Activated CD8-positive, alpha-beta T cell treated with anti-CD3 and anti-CD28 coated beads, Interleukin-2, amount 10 ng/mL, durations not matched to agents 7 days and 5 days (primary cell): ENCODE results near the gene ZNF214. TPM values are rescaled to one million over a fixed set of nuclear protein-coding genes. Genes with fewer than 3 reads are reported as not detected.

Source experiments
- ATAC-seq: fragments of 150-1000 bp; cut with Tn5 transposase; one replicate; pipeline ENCODE4 v1.10.0; 2021; ENCODE audit warnings: moderate library complexity
- CTCF ChIA-PET: fragments of 350-600 bp; sonication (Branson Sonifier 250); formaldehyde crosslinking; loops from one replicate; lab custom pipeline; 2021; ENCODE audit warnings: antibody characterized with exemption; lab: Charles Lee
- POLR2A ChIA-PET: fragments of 350-600 bp; sonication (Branson Sonifier 250); formaldehyde crosslinking; loops from one replicate; lab custom pipeline; 2021; ENCODE audit warnings: antibody characterized with exemption; lab: Charles Lee
- DNase-seq: peaks from one replicate; pipeline ENCODE4 v3.0.0-alpha.2; 2020
- H3K27ac Mint-ChIP-seq: one replicate; pipeline ENCODE4 v1.8.0; 2021; ENCODE audit warnings: mild to moderate bottlenecking, mixed read lengths
- H3K27me3 Mint-ChIP-seq: one replicate; pipeline ENCODE4 v1.8.0; 2021; ENCODE audit warnings: low read depth, mixed read lengths
- H3K36me3 Mint-ChIP-seq: one replicate; pipeline ENCODE4 v1.8.0; 2021; ENCODE audit warnings: low read depth, mixed read lengths
- H3K4me1 Mint-ChIP-seq: one replicate; pipeline ENCODE4 v1.8.0; 2021; ENCODE audit warnings: low read depth, mixed read lengths
- H3K4me3 Mint-ChIP-seq: one replicate; pipeline ENCODE4 v1.8.0; 2021; ENCODE audit warnings: mild to moderate bottlenecking, mixed read lengths
- H3K9me3 Mint-ChIP-seq: one replicate; pipeline ENCODE4 v1.8.0; 2022; ENCODE audit warnings: mixed read lengths; ENCODE audit not compliant: insufficient read depth
- total RNA-seq, 2 experiments: library from RNA; stranded (reverse); gene quantifications; one replicate each; pipeline ENCODE4 v1.2.3, GENCODE V29; 2021

ZNF214 gene
- not detected for total RNA-seq

- H3K4me1 Mint-ChIP-seq: peaks cover 3% of the 10 kb centered on the region
- ATAC-seq: no peak
- peaks cover 34% of the 10 kb centered on the region for H3K27me3 Mint-ChIP-seq
- H3K9me3 Mint-ChIP-seq: no peaks in the 10 kb centered on the region
- CTCF ChIA-PET: no interaction called here
- no peak for DNase-seq
- POLR2A ChIA-PET: no interaction called here
- H3K4me3 Mint-ChIP-seq: peak within 1 kb of the TSS; percentile 15
- no peaks in the 10 kb centered on the region for H3K36me3 Mint-ChIP-seq
- H3K27ac Mint-ChIP-seq: no peak within 1 kb of the TSS
These were observed at the start of gene ZNF214, which contains the start of gene NLRP14 for GRCh38 chr11:7020183-7020917. TSS of gene ZNF214 (minus strand) at chr11:7020346. CDS start at chr11:7002835, 17,511 bp downstream. TSS of gene NLRP14 (plus strand) at chr11:7020479. CDS start at chr11:7038587, 18,108 bp downstream.

DNA sequence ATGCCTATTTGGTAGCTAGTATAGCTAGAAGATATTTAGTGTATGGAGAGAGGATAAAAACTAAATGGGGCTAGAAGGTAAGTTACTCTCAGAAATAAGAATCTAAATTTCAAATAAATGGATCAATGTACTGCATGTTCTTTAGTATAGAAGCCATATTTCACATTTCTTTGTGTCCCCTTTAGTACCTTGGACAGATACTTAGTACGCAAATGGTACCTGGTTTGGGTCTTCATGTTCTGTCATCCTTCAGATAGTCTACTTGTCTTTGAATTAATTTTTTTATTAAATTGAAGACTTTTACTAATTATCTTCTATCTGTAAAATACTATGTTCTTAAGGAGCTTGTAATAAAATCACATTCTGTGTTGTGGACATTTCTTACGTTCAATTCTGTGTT, 42.4 kb upstream of the ZNF214 start:
- ChIA-PET POLR2A (no interaction called here), CTCF (no interaction called here)
- Mint-ChIP-seq H3K9me3 (no peaks in the 10 kb centered on the region), H3K27ac (no peak overlapping the region), H3K4me3 (no peak overlapping the region), H3K4me1 (no peaks in the 10 kb centered on the region), H3K36me3 (no peaks in the 10 kb centered on the region), H3K27me3 (no peaks in the 10 kb centered on the region)
- ATAC-seq: no peak
- no peak for DNase-seq

DNA sequence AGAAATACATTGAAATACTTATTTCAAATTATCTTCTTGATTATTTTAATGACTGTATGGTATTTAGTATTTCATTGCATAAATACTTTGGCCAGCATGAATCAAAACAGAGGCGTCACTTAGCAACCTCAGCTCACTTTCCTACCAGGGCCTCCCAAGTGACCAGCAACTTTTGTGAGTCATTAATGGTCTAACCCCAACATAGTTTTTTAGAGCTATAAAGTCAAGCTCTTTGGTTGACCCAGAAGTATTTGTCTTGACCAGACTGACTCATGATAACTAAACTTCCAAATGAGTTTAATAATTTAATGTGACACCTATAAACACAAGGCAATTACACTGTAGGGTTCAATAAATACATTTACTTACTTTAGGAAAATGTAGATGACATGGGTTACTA, 40.7 kb upstream of the ZNF214 start:
- no peaks in the 10 kb centered on the region for H3K36me3 Mint-ChIP-seq
- ChIA-PET POLR2A (no interaction called here), CTCF (no interaction called here)
- DNase-seq: no peak
- H3K27me3 Mint-ChIP-seq: no peaks in the 10 kb centered on the region
- H3K4me1 Mint-ChIP-seq: no peaks in the 10 kb centered on the region
- no peak overlapping the region for H3K27ac Mint-ChIP-seq
- no peaks in the 10 kb centered on the region for H3K9me3 Mint-ChIP-seq
- no peak for ATAC-seq
- no peak overlapping the region for H3K4me3 Mint-ChIP-seq

- Mint-ChIP-seq H3K27me3 (no peaks in the 10 kb centered on the region), H3K4me1 (no peaks in the 10 kb centered on the region), H3K4me3 (no peak overlapping the region), H3K27ac (no peak overlapping the region), H3K36me3 (no peaks in the 10 kb centered on the region), H3K9me3 (no peaks in the 10 kb centered on the region)
- ChIA-PET POLR2A (no interaction called here), CTCF (no interaction called here)
- DNase-seq: no peak
- no peak for ATAC-seq
These were observed 37.5 kb upstream of the ZNF214 start for GRCh38 chr11:7057641-7058040.

GRCh38 chr11:7056828-7057513, 36.8 kb upstream of the ZNF214 start:
- ATAC-seq: no peak
- Mint-ChIP-seq H3K27ac (no peak overlapping the region), H3K4me3 (no peak overlapping the region), H3K9me3 (no peaks in the 10 kb centered on the region), H3K27me3 (no peaks in the 10 kb centered on the region), H3K4me1 (no peaks in the 10 kb centered on the region), H3K36me3 (no peaks in the 10 kb centered on the region)
- ChIA-PET CTCF (no interaction called here), POLR2A (no interaction called here)
- DNase-seq: no peak

GRCh38 chr11:7050191-7050590, 30.0 kb upstream of the ZNF214 start:
- H3K36me3 Mint-ChIP-seq: no peaks in the 10 kb centered on the region
- no peaks in the 10 kb centered on the region for H3K27me3 Mint-ChIP-seq
- ChIA-PET POLR2A (no interaction called here), CTCF (no interaction called here)
- no peak overlapping the region for H3K4me3 Mint-ChIP-seq
- H3K4me1 Mint-ChIP-seq: no peaks in the 10 kb centered on the region
- ATAC-seq (no peak), DNase-seq (no peak)
- H3K27ac Mint-ChIP-seq: no peak overlapping the region
- no peaks in the 10 kb centered on the region for H3K9me3 Mint-ChIP-seq

DNA sequence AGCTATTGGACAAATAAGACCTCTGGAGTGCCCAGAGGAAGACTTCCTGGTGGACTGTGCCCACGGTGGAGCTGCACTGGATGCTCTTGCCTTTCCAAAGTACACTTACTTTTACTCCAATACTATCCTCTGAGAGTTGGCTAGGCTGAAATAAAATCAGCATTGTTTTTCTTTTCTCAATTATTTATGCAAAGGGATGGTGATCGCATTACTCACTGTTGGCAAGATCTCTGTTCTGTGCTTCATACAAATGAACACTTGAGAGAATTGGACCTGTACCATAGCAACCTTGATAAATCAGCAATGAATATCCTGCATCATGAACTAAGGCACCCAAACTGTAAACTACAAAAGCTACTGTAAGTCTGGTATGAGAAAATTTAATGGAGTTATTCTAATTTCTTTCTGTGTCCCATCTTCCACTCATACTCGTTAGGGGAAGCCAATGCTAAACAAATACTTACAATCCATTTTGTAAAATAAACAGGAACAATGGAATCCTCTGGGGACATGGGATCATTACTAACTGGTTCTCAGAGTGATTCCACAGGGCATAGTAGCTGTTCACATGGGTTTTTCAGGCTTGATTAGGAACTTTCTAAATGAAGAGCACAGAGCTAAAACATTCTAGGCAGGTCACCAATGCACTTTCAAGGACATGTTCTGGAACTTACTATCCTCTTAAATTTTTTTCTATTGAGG, 26.5 kb upstream of the ZNF214 start:
- CTCF ChIA-PET: no interaction called here
- Mint-ChIP-seq H3K4me1 (no peaks in the 10 kb centered on the region), H3K27me3 (no peaks in the 10 kb centered on the region), H3K9me3 (no peaks in the 10 kb centered on the region), H3K36me3 (no peaks in the 10 kb centered on the region), H3K4me3 (no peak overlapping the region), H3K27ac (no peak overlapping the region)
- ATAC-seq: no peak
- no peak for DNase-seq
- POLR2A ChIA-PET: no interaction called here

DNA sequence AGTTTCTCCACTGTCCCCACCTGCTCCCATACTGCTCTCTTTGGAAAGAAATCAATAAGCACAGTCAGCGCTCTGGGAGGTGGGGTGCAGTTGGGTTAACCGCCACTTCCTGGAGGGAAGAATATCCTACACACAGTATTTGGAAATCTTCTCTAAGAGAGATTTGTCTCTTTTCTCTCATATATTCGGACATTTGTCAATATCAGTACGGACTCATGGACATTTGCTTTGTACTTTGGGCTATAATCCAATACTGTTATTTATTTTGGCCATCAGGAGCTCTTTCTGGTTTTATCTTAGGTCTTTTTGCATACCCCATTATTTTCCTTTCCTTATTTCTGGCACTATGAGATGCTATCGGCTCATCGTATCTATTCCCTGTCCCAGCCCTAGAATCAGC, 13.9 kb upstream of the ZNF214 start:
- ATAC-seq (no peak), DNase-seq (no peak)
- H3K9me3 Mint-ChIP-seq: no peaks in the 10 kb centered on the region
- POLR2A ChIA-PET: no interaction called here
- CTCF ChIA-PET: no interaction called here
- no peaks in the 10 kb centered on the region for H3K36me3 Mint-ChIP-seq
- no peak overlapping the region for H3K27ac Mint-ChIP-seq
- peaks cover 2% of the 10 kb centered on the region for H3K27me3 Mint-ChIP-seq
- H3K4me1 Mint-ChIP-seq: no peaks in the 10 kb centered on the region
- H3K4me3 Mint-ChIP-seq: no peak overlapping the region

DNA sequence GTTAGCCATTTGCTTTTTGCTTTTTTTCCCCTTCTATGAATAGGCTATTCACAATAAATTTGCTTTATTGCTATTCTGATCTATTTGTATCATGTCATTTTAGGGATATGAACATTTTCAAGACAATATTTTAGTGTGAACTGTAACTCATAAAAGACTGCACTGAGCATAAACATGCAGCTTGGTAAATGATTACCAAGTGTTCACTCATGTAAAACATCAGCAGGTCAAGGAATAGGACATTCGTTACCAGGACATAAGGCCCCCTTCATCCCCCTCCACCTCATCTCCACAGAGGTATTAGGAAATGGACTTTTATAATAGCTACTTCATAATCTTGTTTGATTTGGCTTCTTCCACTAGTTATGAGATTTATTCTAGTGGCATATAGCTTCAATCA, 12.5 kb upstream of the ZNF214 start:
- H3K27me3 Mint-ChIP-seq: peaks cover 2% of the 10 kb centered on the region
- ChIA-PET CTCF (no interaction called here), POLR2A (no interaction called here)
- H3K4me1 Mint-ChIP-seq: no peaks in the 10 kb centered on the region
- H3K36me3 Mint-ChIP-seq: no peaks in the 10 kb centered on the region
- no peak for ATAC-seq
- H3K27ac Mint-ChIP-seq: no peak overlapping the region
- DNase-seq: no peak
- H3K9me3 Mint-ChIP-seq: no peaks in the 10 kb centered on the region
- H3K4me3 Mint-ChIP-seq: no peak overlapping the region

DNA sequence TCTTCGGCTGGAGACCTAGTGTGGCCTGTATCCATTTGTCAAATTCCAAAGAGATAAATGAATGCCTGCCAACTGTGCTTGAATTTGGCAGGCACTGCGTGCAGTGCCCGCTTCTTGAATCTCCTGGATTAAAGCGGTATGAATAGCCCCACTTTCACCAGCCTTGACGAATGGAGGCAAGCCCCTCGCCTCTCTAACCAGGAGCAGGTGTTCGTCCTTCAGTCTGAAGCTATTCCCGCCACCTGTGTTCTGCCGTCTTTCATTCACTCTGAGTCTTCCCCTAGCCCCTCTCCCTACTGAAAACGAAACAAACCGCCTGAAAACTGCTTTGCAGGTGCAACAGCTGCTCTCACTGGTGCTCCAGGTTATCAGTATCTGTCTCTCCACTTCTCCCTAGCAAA, 11.3 kb upstream of the ZNF214 start:
- DNase-seq: no peak
- CTCF ChIA-PET: no interaction called here
- Mint-ChIP-seq H3K4me1 (no peaks in the 10 kb centered on the region), H3K36me3 (no peaks in the 10 kb centered on the region), H3K4me3 (no peak overlapping the region), H3K27me3 (peaks cover 2% of the 10 kb centered on the region), H3K9me3 (no peaks in the 10 kb centered on the region), H3K27ac (no peak overlapping the region)
- ATAC-seq: no peak
- POLR2A ChIA-PET: no interaction called here

- no peaks in the 10 kb centered on the region for H3K4me1 Mint-ChIP-seq
- DNase-seq (no peak), ATAC-seq (no peak)
- H3K27ac Mint-ChIP-seq: no peak overlapping the region
- peaks cover 2% of the 10 kb centered on the region for H3K27me3 Mint-ChIP-seq
- no peak overlapping the region for H3K4me3 Mint-ChIP-seq
- H3K36me3 Mint-ChIP-seq: no peaks in the 10 kb centered on the region
- no peaks in the 10 kb centered on the region for H3K9me3 Mint-ChIP-seq
- CTCF ChIA-PET: no interaction called here
- POLR2A ChIA-PET: no interaction called here
These were observed 10.7 kb upstream of the ZNF214 start for GRCh38 chr11:7030836-7031235.

DNA sequence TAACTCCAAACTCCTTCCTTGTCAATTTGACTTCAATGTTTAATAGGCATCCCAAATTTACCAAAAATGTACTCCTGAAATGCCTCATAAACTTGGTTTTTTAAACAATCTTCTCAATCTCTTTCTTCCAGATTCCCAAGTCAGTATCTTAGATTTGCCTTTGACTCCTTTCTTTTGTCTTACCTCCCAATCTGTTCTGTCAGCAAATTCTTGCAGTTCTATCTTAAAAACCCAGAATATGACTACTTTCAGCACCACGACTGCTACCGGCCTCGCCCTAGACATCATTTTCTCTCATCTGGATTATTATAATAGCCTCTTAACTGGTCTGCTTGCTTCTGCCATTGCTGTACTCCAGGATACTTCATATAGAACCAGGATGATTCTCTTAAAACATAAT, 8.0 kb upstream of the ZNF214 start:
- ChIA-PET CTCF (no interaction called here), POLR2A (no interaction called here)
- DNase-seq (no peak), ATAC-seq (no peak)
- no peak overlapping the region for H3K27ac Mint-ChIP-seq
- peaks cover 2% of the 10 kb centered on the region for H3K27me3 Mint-ChIP-seq
- H3K4me1 Mint-ChIP-seq: no peaks in the 10 kb centered on the region
- no peak overlapping the region for H3K4me3 Mint-ChIP-seq
- H3K9me3 Mint-ChIP-seq: no peaks in the 10 kb centered on the region
- H3K36me3 Mint-ChIP-seq: no peaks in the 10 kb centered on the region
